Natural killer cell treated with Interleukin-12 subunit alpha and Interleukin-12 subunit beta and Interleukin-15 and Interleukin-18, amount 100 ng/mL, for 72 hours (primary cell): Measurements from ENCODE around the gene GPR143. TPM values are rescaled to one million over a fixed set of nuclear protein-coding genes. Genes with fewer than 3 reads are reported as not detected.

Experiments used
- ATAC-seq, 2 donors: fragments of 150-1000 bp; cut with Tn5 transposase in 1 of 2; sonication (Bioruptor Pico), chemical (Tn5 transposase) in 1 of 2; 2 replicates each; pipeline ENCODE4 v1.10.0; 2021
- DNase-seq: peaks from one replicate; pipeline ENCODE4 v3.0.0; 2022; ENCODE audit warnings: low spot score
- H3K27ac Mint-ChIP-seq, 2 donors: 1 replicate in 1 of 2; 2 replicates in 1 of 2; pipeline ENCODE4 v1.8.0; 2022; ENCODE audit warnings: mixed read lengths in 2 of 2, mild to moderate bottlenecking in 1 of 2, moderate library complexity in 1 of 2
- H3K27me3 Mint-ChIP-seq, 2 donors: 1 replicate in 1 of 2; 2 replicates in 1 of 2; pipeline ENCODE4 v1.8.0; 2022; ENCODE audit warnings: mixed read lengths in 2 of 2
- H3K36me3 Mint-ChIP-seq: one replicate; pipeline ENCODE4 v1.8.0; 2022; ENCODE audit warnings: mixed read lengths
- H3K4me1 Mint-ChIP-seq, 2 donors: 1 replicate in 1 of 2; 2 replicates in 1 of 2; pipeline ENCODE4 v1.8.0; 2022; ENCODE audit warnings: low read depth in 2 of 2, mixed read lengths in 2 of 2, mild to moderate bottlenecking in 1 of 2
- H3K4me3 Mint-ChIP-seq: one replicate; pipeline ENCODE4 v1.8.0; 2022; ENCODE audit warnings: mixed read lengths
- H3K9me3 Mint-ChIP-seq: 2 replicates; pipeline ENCODE4 v1.8.0; 2022; ENCODE audit warnings: mixed read lengths
- total RNA-seq, 2 donors: library from RNA; stranded (reverse); gene quantifications; one replicate each; pipeline ENCODE4 v1.2.3, GENCODE V29; 2022

The GPR143 gene
- total RNA-seq, 2 donors from 2014 or later: not detected

DNA sequence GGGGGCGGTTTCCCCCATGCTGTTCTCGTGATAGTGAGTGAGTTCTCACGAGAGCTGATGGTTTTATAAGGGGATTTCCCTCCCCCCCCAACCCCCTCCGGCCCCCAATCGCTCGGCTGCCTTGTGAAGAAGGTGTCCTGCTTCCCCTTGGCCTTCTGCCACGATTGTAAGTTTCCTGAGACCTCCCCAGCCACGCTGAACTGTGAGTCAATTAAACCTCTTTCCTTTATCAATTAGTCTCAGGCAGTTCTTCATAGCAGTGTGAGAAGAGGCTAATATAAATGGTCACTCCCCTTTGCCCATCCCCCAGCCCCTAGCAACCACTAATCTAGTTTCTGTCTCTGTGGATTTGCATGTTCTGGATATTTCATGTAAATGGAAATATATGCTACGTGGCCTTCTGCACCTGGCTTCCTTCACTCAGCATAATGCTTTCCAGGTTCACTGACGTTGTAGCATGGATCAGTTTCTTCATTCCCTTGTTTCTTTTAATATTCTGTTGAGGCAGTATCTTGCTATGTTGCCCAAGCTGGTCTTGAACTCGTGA, 16.4 kb downstream of the GPR143 start:
- Mint-ChIP-seq H3K27me3 (peaks cover 0 to 7% of the 10 kb centered on the region in 2 donors), H3K4me3 (no peak overlapping the region), H3K4me1 (peaks cover 20 to 21% of the 10 kb centered on the region in 2 donors), H3K27ac (no peak overlapping the region), H3K9me3 (no peaks in the 10 kb centered on the region), H3K36me3 (peaks cover 4% of the 10 kb centered on the region)
- DNase-seq (no peak), ATAC-seq (no peak)

DNA sequence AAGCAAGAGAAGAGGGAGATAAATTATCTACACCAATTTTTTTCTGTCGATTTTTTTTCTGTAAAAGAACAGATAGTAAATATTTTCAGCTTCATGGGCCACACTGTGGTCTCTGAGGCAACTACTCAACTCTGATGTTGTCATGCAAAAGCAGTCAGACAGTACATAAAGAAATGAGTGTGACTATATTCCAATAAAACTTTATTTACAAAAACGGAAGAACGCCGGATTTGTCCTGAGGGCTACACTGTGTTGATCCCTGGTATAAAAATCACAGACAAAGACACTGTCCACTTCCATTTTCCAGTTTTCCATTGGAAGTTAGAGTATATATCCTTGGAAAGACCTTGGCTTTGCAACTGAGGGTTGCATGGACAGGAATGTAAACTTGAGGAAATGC, 18.0 kb downstream of the GPR143 start:
- Mint-ChIP-seq H3K27ac (no peak overlapping the region), H3K4me3 (no peak overlapping the region), H3K9me3 (peaks cover 3% of the 10 kb centered on the region), H3K36me3 (peaks cover 4% of the 10 kb centered on the region), H3K27me3 (peaks cover 0 to 7% of the 10 kb centered on the region in 2 donors), H3K4me1 (peaks cover 20 to 21% of the 10 kb centered on the region in 2 donors)
- ATAC-seq: no peak
- no peak for DNase-seq

GRCh38 chrX:9746148-9746888, 19.3 kb downstream of the GPR143 start:
- Mint-ChIP-seq H3K4me3 (peak overlapping the region; percentile 32), H3K9me3 (peaks cover 3% of the 10 kb centered on the region), H3K4me1 (peaks cover 20 to 21% of the 10 kb centered on the region in 2 donors), H3K36me3 (peaks cover 4% of the 10 kb centered on the region), H3K27me3 (peaks cover 0 to 7% of the 10 kb centered on the region in 2 donors), H3K27ac (peak overlapping the region in 1 of 2 donors; percentile 63)
- DNase-seq (no peak), ATAC-seq (no peak)

DNA sequence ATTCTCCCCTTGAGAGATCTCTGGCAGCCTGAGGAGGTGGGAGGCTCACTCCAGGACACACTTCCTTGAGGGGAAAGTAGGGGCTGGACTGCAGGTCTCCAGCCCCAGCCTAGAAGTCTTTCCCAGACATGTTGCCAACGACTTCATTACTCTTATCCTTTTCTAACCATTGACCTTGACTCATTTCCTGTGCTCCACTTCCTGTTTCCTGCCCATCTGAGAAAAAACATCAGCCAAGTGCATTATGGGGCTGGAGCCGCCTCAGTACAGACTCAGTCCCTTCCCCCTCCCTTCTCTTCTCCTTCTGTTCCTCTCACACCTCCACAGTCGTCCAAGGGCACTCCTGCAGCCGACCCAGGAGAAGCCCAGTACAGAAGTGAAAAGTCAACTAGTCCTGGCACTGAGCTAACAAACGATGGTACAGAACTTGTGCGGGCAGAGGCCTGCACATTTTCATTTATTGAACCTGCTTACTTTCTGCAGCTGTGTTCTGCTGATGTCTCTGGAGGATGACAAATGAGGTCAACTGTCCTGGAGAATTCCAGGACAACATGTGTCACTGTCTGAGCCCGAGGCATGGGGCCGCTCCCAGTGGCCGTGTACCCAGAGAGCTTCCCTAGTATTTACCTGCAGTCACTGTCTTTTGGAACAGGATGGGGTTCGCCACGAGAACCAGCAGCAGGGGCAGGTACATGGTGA, 20.1 kb downstream of the GPR143 start:
- peaks cover 0 to 7% of the 10 kb centered on the region in 2 donors for H3K27me3 Mint-ChIP-seq
- peaks cover 20 to 21% of the 10 kb centered on the region in 2 donors for H3K4me1 Mint-ChIP-seq
- peaks cover 3% of the 10 kb centered on the region for H3K9me3 Mint-ChIP-seq
- DNase-seq (no peak), ATAC-seq (peak; percentile 55 to 63)
- peak overlapping the region; percentile 66 for H3K4me3 Mint-ChIP-seq
- peak overlapping the region; percentile 47 to 63 for H3K27ac Mint-ChIP-seq
- peaks cover 4% of the 10 kb centered on the region for H3K36me3 Mint-ChIP-seq

DNA sequence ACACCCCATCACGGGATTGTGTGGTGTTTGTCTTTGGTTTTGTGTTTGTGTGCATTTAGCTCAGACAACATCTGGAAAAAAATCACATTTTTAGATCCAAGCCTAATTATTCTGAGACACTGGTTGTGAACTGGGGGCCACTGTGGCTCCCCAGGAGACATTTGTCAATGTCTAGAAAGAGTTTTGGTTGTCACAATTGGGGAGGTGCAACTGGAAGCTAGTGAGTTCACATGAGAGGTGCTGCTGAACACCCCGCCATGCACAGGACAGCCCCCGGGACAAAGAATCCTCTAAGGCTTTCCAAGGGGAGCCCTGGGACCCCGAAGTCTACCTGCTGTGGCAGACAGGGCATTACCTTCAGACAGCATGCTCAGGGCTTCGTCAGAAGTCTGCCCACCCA, 26.5 kb downstream of the GPR143 start:
- H3K4me1 Mint-ChIP-seq: no peaks in the 10 kb centered on the region
- no peaks in the 10 kb centered on the region for H3K36me3 Mint-ChIP-seq
- H3K27ac Mint-ChIP-seq: no peak overlapping the region

GRCh38 chrX:9738151-9738550, 27.5 kb downstream of the GPR143 start:
- ATAC-seq: no peak
- Mint-ChIP-seq H3K27me3 (peaks cover 0 to 15% of the 10 kb centered on the region in 2 donors), H3K4me3 (no peak overlapping the region), H3K9me3 (no peaks in the 10 kb centered on the region), H3K27ac (no peak overlapping the region), H3K36me3 (no peaks in the 10 kb centered on the region), H3K4me1 (no peaks in the 10 kb centered on the region)
- DNase-seq: no peak

More for the DNA sequence above, 26.5 kb downstream of the GPR143 start:
- DNase-seq: no peak
- Mint-ChIP-seq H3K9me3 (peaks cover 3% of the 10 kb centered on the region), H3K27me3 (peaks cover 0 to 15% of the 10 kb centered on the region in 2 donors), H3K4me3 (no peak overlapping the region)
- no peak for ATAC-seq

DNA sequence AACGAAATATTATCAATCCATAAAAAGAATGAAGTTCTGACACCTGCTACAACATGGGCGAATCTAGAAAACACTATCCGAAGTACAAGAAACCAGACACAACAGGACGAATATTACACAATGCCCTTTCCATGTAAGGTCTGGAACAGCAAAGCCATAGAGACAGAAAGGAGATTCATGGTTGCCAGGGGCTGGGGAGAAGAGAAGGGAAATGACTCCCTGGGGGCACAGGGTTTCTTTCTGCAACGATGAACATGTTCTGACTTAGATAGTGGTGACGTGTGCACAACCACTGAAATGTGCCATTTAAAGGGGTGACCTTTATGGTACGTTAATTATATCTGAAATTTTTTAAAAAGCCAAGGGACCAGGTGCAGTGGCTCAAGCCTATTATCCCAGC, 28.3 kb downstream of the GPR143 start:
- DNase-seq: no peak
- no peak for ATAC-seq
- Mint-ChIP-seq H3K4me1 (no peaks in the 10 kb centered on the region), H3K27ac (no peak overlapping the region), H3K27me3 (peaks cover 0 to 15% of the 10 kb centered on the region in 2 donors), H3K9me3 (no peaks in the 10 kb centered on the region), H3K36me3 (no peaks in the 10 kb centered on the region), H3K4me3 (no peak overlapping the region)

DNA sequence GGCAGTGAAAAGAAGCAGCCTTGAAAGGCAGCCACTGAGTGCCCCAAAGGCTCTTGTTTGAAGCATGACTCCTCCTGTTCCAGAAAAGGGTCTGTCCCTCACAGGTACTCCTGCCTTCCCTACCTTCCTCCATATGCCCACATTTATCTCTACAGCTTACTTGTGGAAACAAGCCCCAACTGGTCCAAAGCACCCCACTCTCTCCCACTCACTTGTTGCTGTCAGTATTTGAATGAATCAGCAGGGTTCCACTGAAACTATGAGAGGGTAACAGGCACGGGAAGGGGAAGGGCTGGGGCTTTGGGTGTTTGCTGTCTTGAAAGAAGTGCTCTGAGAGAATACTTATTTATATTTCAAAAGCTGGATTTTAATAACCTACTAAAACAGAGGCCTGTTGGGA, 34.9 kb downstream of the GPR143 start:
- Mint-ChIP-seq H3K4me1 (no peaks in the 10 kb centered on the region), H3K27ac (no peak overlapping the region), H3K4me3 (no peak overlapping the region), H3K9me3 (no peaks in the 10 kb centered on the region), H3K36me3 (no peaks in the 10 kb centered on the region), H3K27me3 (no peaks in the 10 kb centered on the region)
- DNase-seq: no peak
- ATAC-seq: peak in 1 of 2 donors; percentile 51

DNA sequence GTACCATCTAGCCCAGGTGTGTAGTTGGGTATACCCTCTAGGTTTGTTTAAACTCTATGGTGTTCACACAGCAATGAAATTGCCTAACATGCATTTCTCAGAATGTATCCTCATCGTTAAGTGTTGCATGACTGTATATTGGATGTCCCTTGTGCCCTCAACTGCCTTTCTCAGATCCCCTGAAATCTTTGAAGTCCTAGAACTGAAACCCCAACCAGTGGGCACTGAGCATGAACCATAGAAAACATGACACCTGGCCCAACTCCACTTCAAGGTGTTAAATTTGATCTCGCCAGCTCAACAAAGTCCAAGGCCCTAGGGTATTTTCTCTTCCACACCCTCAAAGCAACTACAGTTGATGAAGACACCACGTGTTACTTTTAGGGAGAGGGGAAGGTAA, 35.6 kb downstream of the GPR143 start:
- H3K27ac Mint-ChIP-seq: no peak overlapping the region
- H3K9me3 Mint-ChIP-seq: no peaks in the 10 kb centered on the region
- H3K27me3 Mint-ChIP-seq: no peaks in the 10 kb centered on the region
- ATAC-seq: peak in 1 of 2 donors; percentile 49
- no peaks in the 10 kb centered on the region for H3K36me3 Mint-ChIP-seq
- DNase-seq: no peak
- H3K4me3 Mint-ChIP-seq: no peak overlapping the region
- H3K4me1 Mint-ChIP-seq: no peaks in the 10 kb centered on the region

DNA sequence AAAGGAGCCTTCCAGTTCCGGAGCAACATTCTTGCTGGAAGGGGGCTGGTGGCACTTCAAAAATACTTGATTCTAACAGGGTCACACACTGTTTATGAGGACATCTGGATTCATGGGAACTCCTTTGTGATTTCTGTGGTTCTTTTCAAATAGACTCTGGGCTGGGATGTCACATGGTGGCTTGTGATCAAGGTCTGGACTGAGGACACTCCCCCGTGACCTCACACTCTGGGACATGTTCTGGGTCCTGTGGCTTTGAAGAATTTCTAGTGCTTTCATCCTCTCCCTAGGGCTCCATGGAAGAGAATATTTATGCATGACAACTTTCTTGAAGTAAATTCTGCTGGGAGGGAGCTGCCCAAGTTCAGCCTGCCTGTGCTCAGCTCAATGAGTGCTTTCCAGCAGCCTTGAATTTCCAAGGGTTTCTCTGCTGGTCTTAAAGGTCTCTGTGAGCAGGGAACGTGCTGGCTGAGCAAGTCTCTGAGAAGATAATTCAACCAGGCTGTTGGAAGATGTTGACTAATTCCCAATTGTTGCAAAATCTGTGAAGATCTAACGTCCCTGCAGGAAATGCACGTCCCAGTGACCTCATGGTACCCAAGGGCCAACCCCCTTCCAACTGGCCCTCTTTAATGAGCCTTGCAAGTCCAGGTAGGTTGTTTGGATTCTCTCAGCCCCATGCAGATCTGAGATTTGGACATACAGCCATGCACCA, 36.3 kb downstream of the GPR143 start:
- H3K27me3 Mint-ChIP-seq: no peaks in the 10 kb centered on the region
- no peak overlapping the region for H3K4me3 Mint-ChIP-seq
- H3K4me1 Mint-ChIP-seq: no peaks in the 10 kb centered on the region
- H3K9me3 Mint-ChIP-seq: no peaks in the 10 kb centered on the region
- DNase-seq (no peak), ATAC-seq (no peak)
- no peak overlapping the region for H3K27ac Mint-ChIP-seq
- no peaks in the 10 kb centered on the region for H3K36me3 Mint-ChIP-seq

GRCh38 chrX:9728261-9728660, 37.4 kb downstream of the GPR143 start:
- Mint-ChIP-seq H3K27ac (no peak overlapping the region), H3K36me3 (no peaks in the 10 kb centered on the region), H3K27me3 (no peaks in the 10 kb centered on the region), H3K4me1 (no peaks in the 10 kb centered on the region), H3K4me3 (no peak overlapping the region), H3K9me3 (no peaks in the 10 kb centered on the region)
- DNase-seq: no peak
- ATAC-seq: no peak

- H3K9me3 Mint-ChIP-seq: peaks cover 4% of the 10 kb centered on the region
- peaks cover 19% of the 10 kb centered on the region for H3K36me3 Mint-ChIP-seq
- DNase-seq: no peak
- H3K27ac Mint-ChIP-seq: no peak overlapping the region
- no peak overlapping the region for H3K4me3 Mint-ChIP-seq
- no peaks in the 10 kb centered on the region for H3K27me3 Mint-ChIP-seq
- no peaks in the 10 kb centered on the region for H3K4me1 Mint-ChIP-seq
- ATAC-seq: no peak
Observed at GRCh38 chrX:9724711-9725110, 40.9 kb downstream of the GPR143 start.

DNA sequence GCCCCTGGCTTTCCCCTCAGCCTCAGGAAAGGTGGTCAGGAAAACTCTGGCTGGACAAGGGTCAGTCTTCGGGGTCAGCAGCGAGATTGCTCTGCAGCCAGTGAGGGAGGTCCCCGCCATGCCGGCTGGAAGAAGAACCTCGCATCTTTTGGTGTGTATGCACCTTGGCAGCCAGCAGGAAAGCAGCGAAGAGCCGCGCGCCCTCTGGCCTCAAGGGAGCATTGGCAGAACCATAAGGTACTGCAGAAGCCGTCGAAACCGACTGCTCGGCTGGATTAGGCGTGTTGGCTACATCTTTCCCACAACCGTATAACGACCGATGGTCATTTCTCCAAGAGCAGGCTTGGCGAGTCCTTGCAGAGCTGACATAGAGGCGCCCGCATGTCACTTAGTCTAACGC, 48.3 kb downstream of the GPR143 start:
- H3K36me3 Mint-ChIP-seq: peaks cover 30% of the 10 kb centered on the region
- no peaks in the 10 kb centered on the region for H3K4me1 Mint-ChIP-seq
- no peaks in the 10 kb centered on the region for H3K27me3 Mint-ChIP-seq
- ATAC-seq: no peak
- no peak overlapping the region for H3K27ac Mint-ChIP-seq
- peaks cover 4% of the 10 kb centered on the region for H3K9me3 Mint-ChIP-seq
- no peak for DNase-seq
- H3K4me3 Mint-ChIP-seq: no peak overlapping the region

DNA sequence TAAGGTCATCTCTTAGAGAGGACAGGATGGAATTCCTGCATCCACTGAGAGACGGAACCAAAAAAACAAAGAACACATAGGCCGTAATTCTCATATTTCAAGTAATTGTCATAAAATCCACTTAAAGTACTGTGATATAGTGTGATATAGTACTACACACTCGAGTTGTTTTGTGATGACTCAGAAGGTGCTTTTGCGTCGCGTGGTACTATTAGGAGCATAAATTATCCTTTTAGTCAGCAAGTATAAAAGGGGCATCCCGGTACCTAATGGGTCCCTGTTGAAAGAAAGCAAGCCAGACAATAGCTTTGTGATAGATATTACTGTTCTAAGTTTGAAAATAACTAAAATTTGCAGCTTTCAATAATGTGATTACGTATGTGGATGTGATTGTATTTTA, 55.3 kb downstream of the GPR143 start:
- H3K27ac Mint-ChIP-seq: no peak overlapping the region
- ATAC-seq (no peak), DNase-seq (no peak)
- H3K4me1 Mint-ChIP-seq: peaks cover 6 to 13% of the 10 kb centered on the region in 2 donors
- H3K27me3 Mint-ChIP-seq: no peaks in the 10 kb centered on the region
- no peaks in the 10 kb centered on the region for H3K9me3 Mint-ChIP-seq
- peaks cover 8% of the 10 kb centered on the region for H3K36me3 Mint-ChIP-seq
- H3K4me3 Mint-ChIP-seq: no peak overlapping the region
